HG03039 (cell line): Measurements from ENCODE around the gene APH1B.
"Not testable (repeated sequence)": the region's sequence is repeated elsewhere in the genome, so short reads cannot be mapped to it uniquely, and the experiment has no call there.

ENCODE experiments used
- ATAC-seq: cut with Tn5 transposase; IDR thresholded peaks from one replicate; pipeline ENCODE4 v1.9.1; 2021; ENCODE audit warnings: mild to moderate bottlenecking, moderate library complexity; ENCODE audit not compliant: unreplicated experiment

The APH1B gene

DNA sequence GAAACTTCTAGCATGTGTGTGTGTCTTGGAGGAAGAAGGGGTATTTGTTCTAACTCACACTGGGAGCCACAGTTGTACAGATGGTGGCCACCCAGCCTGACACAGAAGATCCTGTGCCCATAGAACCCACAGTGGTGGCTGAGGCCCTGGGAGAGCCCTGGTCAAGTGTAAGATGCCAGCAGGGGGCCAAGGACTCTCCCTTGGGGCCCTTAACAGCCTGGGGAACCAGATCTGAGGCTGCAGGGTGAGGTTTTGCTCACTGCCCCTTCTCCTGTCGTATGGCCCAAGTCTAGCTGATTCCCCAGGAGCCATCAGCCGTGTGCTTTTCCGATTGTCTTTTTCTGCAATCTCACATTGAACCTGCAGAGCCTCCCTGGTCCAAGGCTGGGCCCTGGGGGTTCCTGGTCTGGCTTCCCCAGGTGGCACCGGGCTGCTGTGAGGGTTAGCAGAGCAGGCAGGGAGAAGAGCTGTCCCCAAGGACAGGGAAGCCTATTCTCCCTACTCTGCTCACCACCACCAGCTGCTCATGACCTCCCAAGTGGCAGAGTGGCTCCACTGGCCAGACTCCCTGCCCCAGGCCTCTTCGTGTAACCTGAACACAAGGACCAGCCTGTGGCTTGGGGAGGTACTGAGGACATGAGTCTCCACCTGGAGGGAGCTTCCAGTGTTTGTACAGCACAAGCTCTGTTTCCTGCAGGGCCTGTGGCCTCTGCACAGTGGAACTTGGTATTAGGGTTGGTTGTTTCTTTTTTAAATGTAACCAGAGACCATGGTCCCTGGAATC, 52.4 kb downstream of the APH1B start:
- ATAC-seq: no peak

DNA sequence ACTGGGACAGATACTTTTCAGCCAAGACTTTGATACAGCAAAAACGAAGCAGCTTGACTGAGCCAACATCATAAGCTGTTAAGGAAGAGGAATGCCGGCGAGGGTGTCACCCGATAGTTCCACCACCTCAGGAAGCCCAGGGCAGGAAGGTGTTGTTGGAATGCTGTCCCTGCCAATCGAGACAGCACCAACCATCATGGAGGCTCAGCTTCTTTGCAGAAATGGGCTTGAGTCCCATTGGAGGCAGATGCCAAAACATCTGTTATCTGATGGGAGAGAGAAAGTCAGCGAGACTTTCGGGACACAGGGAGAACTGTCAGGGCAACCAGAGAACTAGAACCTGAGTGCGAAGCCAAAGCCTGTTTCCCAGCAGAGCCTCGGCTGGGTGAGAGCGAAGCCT, 53.5 kb downstream of the APH1B start:
- no peak for ATAC-seq

- no peak for ATAC-seq
These were observed 54.1 kb downstream of the APH1B start for GRCh38 chr15:63331456-63331855.

DNA sequence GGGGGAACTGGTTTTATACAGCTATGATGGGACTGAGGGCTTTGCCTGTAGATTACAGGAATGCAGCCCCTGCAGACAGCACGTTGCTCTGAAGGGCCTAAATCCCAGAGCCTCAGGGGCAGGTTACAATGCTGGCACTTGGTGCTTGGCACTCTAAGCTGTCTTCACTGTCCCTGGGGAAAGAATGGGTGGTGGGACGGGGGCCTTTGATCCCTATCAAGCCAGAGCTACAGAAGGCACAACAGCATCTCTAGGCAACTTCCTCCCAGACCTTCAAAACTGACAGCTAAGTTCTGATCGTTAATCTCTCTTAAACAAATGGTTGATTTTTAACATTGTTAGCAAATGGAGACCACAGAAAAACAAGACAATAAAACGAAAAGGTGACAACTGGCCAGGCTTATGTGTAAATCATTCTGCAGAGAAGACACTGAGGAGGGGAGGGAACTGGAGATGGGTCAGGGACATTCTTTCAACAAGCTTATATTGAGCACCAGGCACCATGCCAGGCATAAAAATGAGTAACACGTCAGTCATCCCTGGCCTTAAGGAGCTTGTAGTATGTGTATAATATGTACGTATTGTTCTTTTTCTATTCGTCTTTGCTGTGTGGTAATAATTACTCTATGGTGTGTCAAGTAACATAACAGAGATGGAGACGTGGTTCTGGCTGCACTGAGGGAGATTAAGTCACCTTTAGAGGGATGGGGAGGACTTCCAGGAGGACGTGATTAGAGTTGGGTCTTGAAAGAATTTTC, 55.1 kb downstream of the APH1B start:
- ATAC-seq: no peak

DNA sequence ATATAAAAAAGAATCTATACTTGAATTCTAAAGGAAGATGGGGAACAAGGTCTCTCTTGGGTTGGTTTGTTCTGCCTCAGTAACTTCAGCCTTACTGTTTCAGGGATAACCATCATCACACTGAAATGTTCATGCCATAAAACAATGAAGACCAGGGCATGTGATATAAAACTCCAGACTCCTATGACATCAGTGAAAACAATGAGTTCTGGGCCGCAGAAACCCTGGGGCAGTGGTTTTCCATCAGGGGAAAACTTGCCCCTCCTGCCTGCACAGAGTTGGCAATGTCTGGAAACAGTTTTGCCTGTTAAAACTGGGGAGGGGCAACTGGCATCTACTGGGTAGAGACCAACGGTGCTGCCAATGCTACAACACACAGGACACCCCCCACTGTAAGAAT, 57.4 kb downstream of the APH1B start:
- no peak for ATAC-seq

- no peak for ATAC-seq
These were observed 58.3 kb downstream of the APH1B start for GRCh38 chr15:63335543-63336240.

GRCh38 chr15:63337046-63337445, 59.6 kb downstream of the APH1B start:
- no peak for ATAC-seq

GRCh38 chr15:63338170-63338569, 60.8 kb downstream of the APH1B start:
- ATAC-seq: no peak

DNA sequence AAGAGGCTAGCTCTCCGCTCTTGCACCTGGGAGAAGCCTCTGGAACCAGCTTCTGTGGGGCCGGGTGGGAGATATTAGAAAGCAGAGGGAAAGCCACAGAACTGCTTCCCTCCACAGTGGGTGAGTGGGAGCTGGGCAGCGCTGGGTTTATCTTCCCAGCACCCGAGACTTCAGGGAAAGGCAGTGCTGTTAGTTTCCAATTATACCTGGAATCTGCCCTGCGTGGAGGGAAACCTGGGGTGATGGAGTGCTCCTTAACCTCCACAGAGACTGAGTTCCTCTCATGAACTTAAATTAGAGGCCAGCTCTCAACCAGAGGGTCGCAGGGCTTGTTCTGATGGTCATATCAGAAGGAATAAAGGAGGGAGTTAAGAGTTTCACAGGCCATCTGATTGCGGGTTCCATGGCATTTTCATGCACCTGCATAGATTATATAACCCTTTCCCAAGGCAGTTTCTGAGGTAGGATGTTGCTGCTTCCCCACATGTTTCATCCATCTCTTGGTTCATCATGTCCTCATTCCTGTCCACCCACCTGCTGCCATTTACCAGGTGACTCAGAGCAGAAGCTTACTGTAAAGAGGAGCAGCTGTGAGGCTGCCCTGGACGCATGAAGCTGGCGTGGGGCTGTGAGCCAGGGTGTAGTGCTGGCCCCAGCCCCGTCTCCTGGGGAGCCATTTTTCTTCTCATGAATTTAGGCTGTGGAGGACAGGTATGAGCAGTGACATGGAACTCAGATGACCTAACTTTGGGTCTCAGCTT, 61.8 kb downstream of the APH1B start:
- ATAC-seq: no peak

- ATAC-seq: no peak
These were observed 62.4 kb downstream of the APH1B start for GRCh38 chr15:63339836-63340235.

- ATAC-seq: no peak
These were observed 62.9 kb downstream of the APH1B start for GRCh38 chr15:63340353-63340752.

- ATAC-seq: no peak
These were observed 63.5 kb downstream of the APH1B start for GRCh38 chr15:63340878-63341277.

DNA sequence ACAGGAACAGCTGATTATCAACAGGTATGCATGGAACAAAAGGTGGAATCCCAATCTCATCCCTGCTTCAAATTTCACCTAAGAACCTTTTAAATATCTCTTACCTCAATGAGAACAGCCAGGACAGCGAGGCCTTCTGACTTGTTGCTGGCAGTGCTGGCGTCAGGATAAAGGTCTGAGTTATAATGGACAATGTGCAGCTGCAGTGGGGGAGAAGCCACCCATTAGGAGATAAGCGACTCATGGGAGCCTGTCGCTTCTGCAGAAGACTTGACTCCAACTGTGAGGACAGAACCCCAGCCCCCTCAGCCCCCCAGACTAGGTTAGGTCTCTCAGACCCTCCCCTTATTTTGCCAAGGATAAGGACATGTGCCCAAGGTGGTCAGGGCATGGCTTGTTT, 64.5 kb downstream of the APH1B start:
- ATAC-seq: no peak

- ATAC-seq: not testable (repeated sequence)
These were observed 65.7 kb downstream of the APH1B start for GRCh38 chr15:63342996-63343562.

- ATAC-seq: no peak
These were observed 67.5 kb downstream of the APH1B start for GRCh38 chr15:63344731-63345390.

- no peak for ATAC-seq
These were observed 68.0 kb downstream of the APH1B start for GRCh38 chr15:63345391-63345752.

GRCh38 chr15:63347074-63347857, 69.9 kb downstream of the APH1B start:
- no peak for ATAC-seq

DNA sequence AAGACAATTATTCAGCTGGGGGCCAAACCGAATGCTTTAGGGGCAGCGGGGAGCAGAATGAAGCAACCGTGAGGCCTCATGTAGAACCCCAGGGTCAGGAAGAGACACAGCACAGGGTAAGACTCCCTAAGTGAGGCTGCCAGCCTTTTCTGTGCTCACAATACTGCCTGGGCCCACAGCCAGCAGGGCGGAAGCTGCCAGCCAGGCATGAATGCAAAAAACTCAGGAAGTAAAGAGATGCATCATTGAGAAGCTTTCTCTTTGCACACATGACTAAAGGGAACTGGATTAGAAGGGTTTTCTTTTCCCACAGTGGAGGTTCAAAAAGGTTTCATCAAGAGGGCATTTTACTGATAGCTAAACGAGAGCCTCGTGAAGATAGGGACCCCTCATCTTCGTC, 71.0 kb downstream of the APH1B start:
- ATAC-seq: no peak

DNA sequence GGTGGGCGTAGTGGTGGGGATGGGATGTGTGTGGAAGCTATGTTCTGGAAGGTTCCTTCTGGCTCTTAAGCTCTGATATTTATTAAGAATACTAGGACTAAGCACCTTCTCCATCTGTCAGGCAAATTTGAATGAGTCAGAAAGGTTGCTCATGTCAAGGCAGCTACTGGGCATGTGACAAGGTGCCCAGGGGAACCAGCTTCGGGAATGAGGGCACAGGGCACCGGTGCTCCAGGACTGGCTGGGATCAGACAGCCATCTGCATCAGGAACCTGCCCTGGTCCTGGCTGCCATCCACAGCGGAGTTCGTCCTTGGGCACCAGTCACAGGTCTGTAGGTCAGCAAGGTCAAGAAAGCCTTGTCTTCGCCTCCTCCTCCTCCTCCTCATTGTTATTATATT, 71.8 kb downstream of the APH1B start:
- ATAC-seq: no peak
